ENCODE measurements around the gene PACC1.

DNA sequence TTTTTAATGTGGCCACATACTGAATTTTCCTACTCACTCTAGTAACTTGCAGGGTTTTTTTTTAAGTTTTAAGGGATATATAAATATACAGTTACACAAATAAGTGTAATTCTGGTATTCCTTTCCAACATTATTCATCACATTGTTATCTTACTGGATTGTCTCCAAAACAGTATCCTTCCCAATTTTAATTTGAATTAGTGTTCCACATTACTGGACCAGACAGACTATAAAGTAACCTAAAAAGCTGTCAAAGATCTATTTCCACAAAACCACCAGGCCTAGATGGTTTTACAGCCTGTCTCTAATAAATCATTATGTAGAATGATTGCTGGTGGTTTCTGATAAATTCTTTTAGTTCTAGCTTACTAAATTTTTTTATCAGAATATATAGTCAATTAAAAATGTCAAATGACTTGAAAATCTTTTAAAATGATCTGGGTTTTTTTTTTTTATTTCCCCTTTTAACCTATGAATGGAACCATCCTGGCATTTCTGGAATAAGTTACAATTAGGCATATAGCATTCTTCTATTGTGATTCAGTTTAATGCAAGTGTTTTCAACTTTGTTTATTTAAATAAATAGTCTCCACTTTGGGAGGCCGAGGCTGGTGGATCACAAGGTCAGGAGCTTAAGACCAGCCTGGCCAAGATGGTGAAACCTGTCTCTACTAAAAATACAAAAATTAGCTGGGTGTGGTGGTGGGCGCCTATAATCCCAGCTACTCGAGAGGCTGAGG lies 59.3 kb downstream of the PACC1 start:
- TF ChIP-seq TAF1 (IDR thresholded peaks at IDR 0.05; ENCODE audit: low read depth, low read length), result no peak
- no peak for TF ChIP-seq POLR2AphosphoS5 (IDR thresholded peaks at IDR 0.05; ENCODE audit: low read depth, low read length)
- TF ChIP-seq POLR2A (IDR thresholded peaks at IDR 0.05; ENCODE audit: low read depth, low read length), result no peak
- TF ChIP-seq SPI1 (IDR thresholded peaks at IDR 0.05; ENCODE audit: low read depth, low read length), result no peak
- TF ChIP-seq POU2F2 (IDR thresholded peaks at IDR 0.05; ENCODE audit: low read depth, low read length), result no peak
- TF ChIP-seq PAX5 (IDR thresholded peaks at IDR 0.05; ENCODE audit: insufficient read depth, low read length, severe bottlenecking), result no peak
